Measurements from ENCODE around the gene DISC1.
"Not testable (repeated sequence)": the region's sequence is repeated elsewhere in the genome, so short reads cannot be mapped to it uniquely, and the experiment has no call there.

Gene DISC1

DNA sequence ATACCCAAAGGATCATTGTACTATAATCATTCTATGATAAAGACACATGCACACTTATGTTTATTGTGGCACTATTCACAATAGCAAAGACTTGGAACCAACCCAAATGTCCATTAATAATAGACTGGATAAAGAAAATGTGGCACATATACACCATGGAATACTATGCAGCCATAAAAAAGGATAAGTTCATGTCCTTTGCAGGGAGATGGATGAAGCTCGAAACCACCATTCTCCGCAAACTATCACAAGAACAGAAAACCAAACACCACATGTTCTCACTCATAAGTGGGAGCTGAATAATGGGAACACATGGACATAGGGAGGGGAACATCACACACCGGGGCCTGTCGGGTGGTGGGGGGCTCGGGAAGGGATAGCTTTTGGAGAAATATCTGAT, 321.5 kb downstream of the DISC1 start:
- H3K27ac Mint-ChIP-seq (ENCODE audit: low read depth) = not testable (repeated sequence)

GRCh38 chr1:231949277-231950091, 322.9 kb downstream of the DISC1 start:
- no peak for DNase-seq (ENCODE audit: low spot score in 2 of 2)
- ATAC-seq (replicated peaks; ENCODE audit: extremely low read depth, poor library complexity, severe bottlenecking) = no peak
- no peaks in the 10 kb centered on the region for H3K9me3 Mint-ChIP-seq
- no peak overlapping the region for H3K4me3 Mint-ChIP-seq
- H3K27me3 Mint-ChIP-seq = no peaks in the 10 kb centered on the region
- H3K27ac Mint-ChIP-seq (ENCODE audit: low read depth) = no peak overlapping the region
- H3K36me3 Mint-ChIP-seq (ENCODE audit: insufficient read depth) = peaks cover 2% of the 10 kb centered on the region
- H3K4me1 Mint-ChIP-seq = no peaks in the 10 kb centered on the region

More for the DNA sequence above, 321.5 kb downstream of the DISC1 start:
- ATAC-seq (replicated peaks; ENCODE audit: extremely low read depth, poor library complexity, severe bottlenecking); H3K9me3 Mint-ChIP-seq; H3K4me3 Mint-ChIP-seq; H3K36me3 Mint-ChIP-seq (ENCODE audit: insufficient read depth); H3K4me1 Mint-ChIP-seq; DNase-seq (ENCODE audit: low spot score in 2 of 2); H3K27me3 Mint-ChIP-seq: not testable (repeated sequence)

DNA sequence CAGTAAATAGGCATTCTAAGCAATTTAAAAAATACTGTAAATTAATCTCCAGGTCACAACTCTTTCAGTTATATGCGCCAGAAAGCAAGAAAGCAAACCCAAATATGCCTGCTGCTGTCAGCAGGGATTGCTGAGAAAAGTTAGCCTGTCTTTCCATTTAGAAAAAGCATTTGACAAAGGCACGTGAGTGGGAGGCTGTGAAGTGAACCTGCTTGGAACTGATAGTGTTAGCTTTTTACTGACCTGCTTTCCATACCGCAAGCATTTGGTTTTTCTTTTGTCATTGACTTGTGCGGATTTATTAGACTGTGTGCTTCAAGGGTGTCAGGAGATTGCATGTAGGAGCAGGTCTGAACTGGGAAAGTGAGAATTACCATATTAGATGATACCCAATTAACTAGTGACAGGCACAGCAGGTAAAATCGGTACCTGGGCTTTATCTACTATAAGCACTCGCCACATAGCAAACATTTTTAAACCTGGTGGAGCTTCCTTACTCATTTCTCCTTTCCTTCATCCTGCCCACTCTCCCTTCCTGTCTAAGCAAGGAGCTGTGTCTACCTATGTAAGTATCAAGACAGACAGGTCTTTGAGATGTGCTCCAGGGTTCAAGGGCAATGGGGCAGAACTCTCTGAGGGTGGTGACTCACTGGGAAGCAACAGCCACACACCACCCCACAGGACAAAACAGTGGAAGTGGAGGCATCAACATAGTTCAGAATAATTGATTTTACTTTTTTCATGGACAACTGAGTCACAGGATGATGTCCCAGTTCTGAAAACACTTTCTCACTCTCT, 323.9 kb downstream of the DISC1 start:
- no peaks in the 10 kb centered on the region for H3K27me3 Mint-ChIP-seq
- peaks cover 2% of the 10 kb centered on the region for H3K36me3 Mint-ChIP-seq (ENCODE audit: insufficient read depth)
- no peak overlapping the region for H3K4me3 Mint-ChIP-seq
- H3K4me1 Mint-ChIP-seq = no peaks in the 10 kb centered on the region
- no peak for DNase-seq (ENCODE audit: low spot score in 2 of 2)
- no peak overlapping the region for H3K27ac Mint-ChIP-seq (ENCODE audit: low read depth)
- no peaks in the 10 kb centered on the region for H3K9me3 Mint-ChIP-seq
- no peak for ATAC-seq (replicated peaks; ENCODE audit: extremely low read depth, poor library complexity, severe bottlenecking)

DNA sequence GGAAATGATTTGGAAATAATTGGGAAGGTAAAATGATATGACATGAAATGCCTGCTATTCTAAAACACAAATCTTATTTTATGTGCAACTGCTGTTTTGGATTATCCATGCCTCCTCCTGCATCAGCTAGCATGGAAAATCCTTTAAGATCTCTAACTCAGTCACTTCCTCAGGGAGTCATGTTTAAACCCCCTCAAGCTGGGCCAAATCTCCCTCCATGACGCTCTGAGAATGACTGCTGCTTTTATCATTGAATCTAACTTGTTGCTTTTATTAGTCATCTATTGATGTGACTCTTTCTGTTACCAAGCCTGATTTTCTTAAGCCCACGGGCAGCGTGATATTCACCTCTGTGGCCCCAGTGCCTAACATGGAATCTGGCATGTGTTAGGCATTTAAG, 324.8 kb downstream of the DISC1 start:
- ATAC-seq (replicated peaks; ENCODE audit: extremely low read depth, poor library complexity, severe bottlenecking) (no peak), DNase-seq (ENCODE audit: low spot score in 2 of 2) (no peak)
- Mint-ChIP-seq H3K36me3 (ENCODE audit: insufficient read depth) (peaks cover 2% of the 10 kb centered on the region), H3K4me3 (no peak overlapping the region), H3K27me3 (no peaks in the 10 kb centered on the region), H3K9me3 (no peaks in the 10 kb centered on the region), H3K4me1 (no peaks in the 10 kb centered on the region), H3K27ac (ENCODE audit: low read depth) (no peak overlapping the region)

- H3K27me3 Mint-ChIP-seq = no peaks in the 10 kb centered on the region
- ATAC-seq (replicated peaks; ENCODE audit: extremely low read depth, poor library complexity, severe bottlenecking) (no peak), DNase-seq (ENCODE audit: low spot score in 2 of 2) (no peak)
- no peaks in the 10 kb centered on the region for H3K9me3 Mint-ChIP-seq
- no peak overlapping the region for H3K27ac Mint-ChIP-seq (ENCODE audit: low read depth)
- H3K4me1 Mint-ChIP-seq = no peaks in the 10 kb centered on the region
- no peak overlapping the region for H3K4me3 Mint-ChIP-seq
- peaks cover 2% of the 10 kb centered on the region for H3K36me3 Mint-ChIP-seq (ENCODE audit: insufficient read depth)
These were observed 325.6 kb downstream of the DISC1 start for GRCh38 chr1:231952154-231952553.

DNA sequence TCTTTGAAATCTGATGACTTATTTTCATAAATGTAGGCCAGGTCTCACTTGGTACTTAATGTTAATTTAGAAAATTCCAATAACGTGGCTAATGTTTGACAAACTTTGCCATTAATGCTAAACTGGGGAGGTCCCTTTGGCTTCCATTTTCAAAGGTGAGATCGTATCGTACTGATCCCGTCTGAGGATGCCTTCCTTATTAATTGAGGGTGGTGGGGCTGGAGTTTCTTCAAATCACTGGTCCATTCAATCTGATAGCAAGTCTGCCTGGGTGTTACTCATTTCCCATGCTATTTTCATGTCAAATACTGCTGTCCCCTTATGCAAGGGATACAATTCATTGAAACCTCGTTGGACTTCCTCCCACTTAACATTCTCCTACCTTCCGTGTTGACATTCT, 327.1 kb downstream of the DISC1 start:
- Mint-ChIP-seq H3K36me3 (ENCODE audit: insufficient read depth) (no peaks in the 10 kb centered on the region), H3K27ac (ENCODE audit: low read depth) (no peak overlapping the region), H3K4me1 (no peaks in the 10 kb centered on the region)

DNA sequence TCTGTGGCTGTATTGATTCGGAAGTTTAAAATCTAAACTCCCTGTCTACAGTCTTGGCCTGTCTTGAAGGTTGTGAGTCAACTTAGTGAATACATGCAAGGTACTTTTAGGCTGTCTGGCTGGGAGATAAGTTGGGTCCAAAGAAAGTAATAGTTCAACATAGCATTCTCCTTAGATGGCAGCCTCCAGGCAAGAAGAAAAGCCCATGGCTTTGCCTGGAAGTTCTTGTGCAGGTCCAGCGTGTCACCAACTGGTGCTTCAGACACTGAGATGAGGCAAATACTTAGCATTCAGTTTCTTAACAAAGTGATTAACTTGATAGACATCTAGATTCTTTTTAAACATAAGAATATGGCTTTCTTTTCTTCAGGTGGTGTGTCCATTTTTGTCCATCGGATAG, 328.2 kb downstream of the DISC1 start:
- ATAC-seq (replicated peaks; ENCODE audit: extremely low read depth, poor library complexity, severe bottlenecking) (no peak), DNase-seq (ENCODE audit: low spot score in 2 of 2) (no peak)
- Mint-ChIP-seq H3K4me1 (no peaks in the 10 kb centered on the region), H3K27me3 (no peaks in the 10 kb centered on the region), H3K4me3 (no peak overlapping the region), H3K9me3 (no peaks in the 10 kb centered on the region), H3K36me3 (ENCODE audit: insufficient read depth) (no peaks in the 10 kb centered on the region), H3K27ac (ENCODE audit: low read depth) (no peak overlapping the region)

More for the DNA sequence above, 327.1 kb downstream of the DISC1 start:
- DNase-seq (ENCODE audit: low spot score in 2 of 2) (no peak), ATAC-seq (replicated peaks; ENCODE audit: extremely low read depth, poor library complexity, severe bottlenecking) (no peak)
- Mint-ChIP-seq H3K9me3 (no peaks in the 10 kb centered on the region), H3K4me3 (no peak overlapping the region), H3K27me3 (no peaks in the 10 kb centered on the region)

GRCh38 chr1:231957359-231957758, 330.8 kb downstream of the DISC1 start:
- ATAC-seq (replicated peaks; ENCODE audit: extremely low read depth, poor library complexity, severe bottlenecking) = no peak
- H3K27ac Mint-ChIP-seq (ENCODE audit: low read depth) = no peak overlapping the region
- H3K36me3 Mint-ChIP-seq (ENCODE audit: insufficient read depth) = peaks cover 4% of the 10 kb centered on the region

GRCh38 chr1:231958448-231958847, 331.9 kb downstream of the DISC1 start:
- H3K4me3 Mint-ChIP-seq = no peak overlapping the region
- H3K9me3 Mint-ChIP-seq = no peaks in the 10 kb centered on the region
- H3K4me1 Mint-ChIP-seq = no peaks in the 10 kb centered on the region
- H3K27ac Mint-ChIP-seq (ENCODE audit: low read depth) = no peak overlapping the region
- DNase-seq (ENCODE audit: low spot score in 2 of 2) (no peak), ATAC-seq (replicated peaks; ENCODE audit: extremely low read depth, poor library complexity, severe bottlenecking) (no peak)
- H3K36me3 Mint-ChIP-seq (ENCODE audit: insufficient read depth) = peaks cover 4% of the 10 kb centered on the region
- H3K27me3 Mint-ChIP-seq = no peaks in the 10 kb centered on the region

More at GRCh38 chr1:231957359-231957758, 330.8 kb downstream of the DISC1 start:
- Mint-ChIP-seq H3K27me3 (no peaks in the 10 kb centered on the region), H3K4me1 (no peaks in the 10 kb centered on the region), H3K9me3 (no peaks in the 10 kb centered on the region), H3K4me3 (no peak overlapping the region)
- DNase-seq (ENCODE audit: low spot score in 2 of 2) = no peak

DNA sequence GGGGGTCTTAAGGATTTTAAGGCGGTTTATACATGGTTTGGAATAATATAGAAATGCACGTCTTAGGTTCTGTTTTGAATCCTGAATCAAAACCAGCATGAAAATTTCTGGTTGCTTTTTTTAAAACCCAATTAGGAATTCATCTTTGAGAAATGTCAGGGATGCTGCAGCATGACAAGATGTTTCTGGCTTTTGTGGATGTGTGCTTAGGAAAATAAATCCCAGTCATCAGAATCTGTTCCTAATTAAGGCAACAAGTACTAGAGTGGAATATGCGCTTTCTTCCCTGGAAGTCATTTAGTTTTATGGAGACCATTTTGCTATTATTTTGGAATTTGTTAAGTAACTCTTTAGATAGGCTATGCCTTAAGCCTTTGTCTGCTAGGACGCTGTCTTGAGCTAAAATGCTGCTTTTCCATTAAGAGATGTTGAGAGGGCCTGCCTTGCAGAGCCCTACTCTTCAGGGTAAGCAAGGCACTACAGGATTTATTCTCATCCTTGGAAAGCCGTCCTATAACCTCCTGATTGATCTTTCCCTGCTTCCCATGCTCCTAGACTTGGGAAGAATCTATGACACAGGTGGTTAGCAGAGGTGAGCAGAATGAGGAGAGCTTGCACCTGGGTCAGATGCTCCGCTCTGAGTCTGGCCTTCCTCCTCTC, 332.8 kb downstream of the DISC1 start:
- Mint-ChIP-seq H3K27me3 (no peaks in the 10 kb centered on the region), H3K4me3 (no peak overlapping the region), H3K36me3 (ENCODE audit: insufficient read depth) (peaks cover 4% of the 10 kb centered on the region), H3K4me1 (no peaks in the 10 kb centered on the region), H3K9me3 (no peaks in the 10 kb centered on the region), H3K27ac (ENCODE audit: low read depth) (no peak overlapping the region)
- no peak for DNase-seq (ENCODE audit: low spot score in 2 of 2)
- ATAC-seq (replicated peaks; ENCODE audit: extremely low read depth, poor library complexity, severe bottlenecking) = no peak

DNA sequence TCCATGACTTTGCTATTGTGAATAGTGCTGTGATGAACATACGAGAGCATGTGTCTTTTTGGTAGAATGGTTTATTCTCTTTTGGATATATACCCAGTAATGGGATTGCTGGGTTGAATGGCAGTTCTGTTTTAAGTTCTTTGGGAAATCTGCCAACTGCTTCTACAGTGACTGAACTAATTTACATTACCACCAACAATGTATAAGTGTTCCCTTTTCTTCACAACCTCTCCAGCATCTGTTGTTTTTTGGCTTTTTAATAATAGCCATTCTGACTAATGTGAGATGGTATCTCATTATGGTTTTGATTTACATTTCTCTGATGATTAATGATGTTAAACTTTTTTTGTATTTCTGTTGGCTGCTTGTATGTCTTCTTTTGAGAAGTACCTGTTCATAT, 335.2 kb downstream of the DISC1 start:
- not testable (repeated sequence) for H3K27me3 Mint-ChIP-seq; H3K9me3 Mint-ChIP-seq; H3K36me3 Mint-ChIP-seq (ENCODE audit: insufficient read depth); H3K4me3 Mint-ChIP-seq; H3K27ac Mint-ChIP-seq (ENCODE audit: low read depth); ATAC-seq (replicated peaks; ENCODE audit: extremely low read depth, poor library complexity, severe bottlenecking); DNase-seq (ENCODE audit: low spot score in 2 of 2); H3K4me1 Mint-ChIP-seq

GRCh38 chr1:231962636-231963035, 336.0 kb downstream of the DISC1 start:
- H3K27ac Mint-ChIP-seq (ENCODE audit: low read depth) = no peak overlapping the region
- no peak for DNase-seq (ENCODE audit: low spot score in 2 of 2)
- H3K4me3 Mint-ChIP-seq = no peak overlapping the region
- ATAC-seq (replicated peaks; ENCODE audit: extremely low read depth, poor library complexity, severe bottlenecking) = no peak
- H3K36me3 Mint-ChIP-seq (ENCODE audit: insufficient read depth) = peaks cover 4% of the 10 kb centered on the region
- no peaks in the 10 kb centered on the region for H3K4me1 Mint-ChIP-seq
- no peaks in the 10 kb centered on the region for H3K9me3 Mint-ChIP-seq
- H3K27me3 Mint-ChIP-seq = no peaks in the 10 kb centered on the region

All from central memory CD8-positive, alpha-beta T cell (primary cell).